ENCODE results near the gene GRIK2. TPM values are rescaled to one million over a fixed set of nuclear protein-coding genes. Genes with fewer than 3 reads are reported as not detected.

Gene GRIK2
- total and polyA plus RNA-seq, 2 of the 4 experiments (the other 2 are of a cell fraction): 8.2 to 15.2 TPM

DNA sequence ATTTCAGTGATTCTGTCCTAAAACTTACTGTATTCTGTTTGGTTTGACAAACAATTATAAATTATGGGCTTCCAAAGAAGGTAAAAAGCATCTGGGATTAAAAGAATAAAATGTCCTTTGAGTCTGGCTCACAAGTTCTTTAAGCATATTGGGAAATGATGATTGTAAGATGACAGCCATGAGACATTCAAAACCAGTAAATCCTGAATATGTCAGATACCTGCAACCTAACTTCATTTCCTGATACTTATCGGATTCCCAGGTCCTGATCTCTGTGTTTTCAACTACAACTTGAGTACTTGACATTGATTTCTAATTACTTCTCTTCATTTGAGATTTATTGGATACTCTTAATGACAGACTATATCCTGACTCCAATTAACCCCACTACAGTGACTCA lies 446.6 kb downstream of the GRIK2 start:
- H3K23ac ChIP-seq (ENCODE audit: low read depth, low read length): no peak overlapping the region
- WGBS, 2 experiments (ENCODE audit: extremely low coverage in 2 of 2, insufficient read length in 1 of 2): no CpG with 5 or more reads among the region's 1 CpG
- H4K8ac ChIP-seq (ENCODE audit: low read depth in 2 of 2, low read length in 2 of 2): no peak overlapping the region
- H2AK9ac ChIP-seq (replicated peaks; ENCODE audit: low read depth, low read length, poor library complexity): no peak overlapping the region
- in situ Hi-C loops (cut with MboI; ENCODE audit: low sequenced_read_pairs) (no loop called here), intact Hi-C loops (cut with micrococcal nuclease) (no loop called here), dilution Hi-C loops (cut with HindIII; ENCODE audit: low sequenced_read_pairs, unreplicated experiment) (no loop called here)
- H2BK120ac ChIP-seq (ENCODE audit: low read depth, low read length): no peak overlapping the region
- no peak overlapping the region for H3K4me2 ChIP-seq (ENCODE audit: low read depth, low read length)
- POLR2A ChIA-PET (ENCODE audit: unreplicated experiment): no interaction called here
- H3K79me1 ChIP-seq (ENCODE audit: low read depth in 1 of 2, low read length in 2 of 2): no peaks in the 10 kb centered on the region
- DNase-seq: no peak
- H3K18ac ChIP-seq (ENCODE audit: low read depth, low read length): no peak overlapping the region
- no peaks in the 10 kb centered on the region for H3K9me1 ChIP-seq (ENCODE audit: insufficient read depth, low read length)
- no peak overlapping the region for H2BK5ac ChIP-seq (ENCODE audit: low read depth, low read length, poor library complexity, severe bottlenecking)
- ATAC-seq (ENCODE audit: low read depth): no peak
- no peaks in the 10 kb centered on the region for H3K36me3 ChIP-seq (ENCODE audit: control insufficient read depth, insufficient read depth, low read length)
- H2BK15ac ChIP-seq (ENCODE audit: low read depth, low read length): no peak overlapping the region
- no peak overlapping the region for H3K4me3 ChIP-seq (ENCODE audit: insufficient read depth, low read depth, low read length)
- TF ChIP-seq BHLHE40 (IDR thresholded peaks at IDR 0.05; ENCODE audit: low read depth, low read length) (no peak), SMC3 (IDR thresholded peaks at IDR 0.05; ENCODE audit: low read depth, low read length) (no peak), MAZ (IDR thresholded peaks at IDR 0.05; ENCODE audit: borderline replicate concordance, low read depth, low read length) (no peak), POLR2A (IDR thresholded peaks at IDR 0.05; ENCODE audit: low read depth, low read length) (no peak), MAFK (IDR thresholded peaks at IDR 0.05; ENCODE audit: low read depth, low read length) (no peak), CHD1 (IDR thresholded peaks at IDR 0.05; ENCODE audit: low read depth, low read length) (no peak), CEBPB (IDR thresholded peaks at IDR 0.05; ENCODE audit: low read depth, low read length) (no peak), FOS (IDR thresholded peaks at IDR 0.05; ENCODE audit: low read depth, low read length) (no peak), MXI1 (IDR thresholded peaks at IDR 0.05; ENCODE audit: borderline replicate concordance, low read depth, low read length) (no peak)
- TF ChIP-seq, protein P1, sequence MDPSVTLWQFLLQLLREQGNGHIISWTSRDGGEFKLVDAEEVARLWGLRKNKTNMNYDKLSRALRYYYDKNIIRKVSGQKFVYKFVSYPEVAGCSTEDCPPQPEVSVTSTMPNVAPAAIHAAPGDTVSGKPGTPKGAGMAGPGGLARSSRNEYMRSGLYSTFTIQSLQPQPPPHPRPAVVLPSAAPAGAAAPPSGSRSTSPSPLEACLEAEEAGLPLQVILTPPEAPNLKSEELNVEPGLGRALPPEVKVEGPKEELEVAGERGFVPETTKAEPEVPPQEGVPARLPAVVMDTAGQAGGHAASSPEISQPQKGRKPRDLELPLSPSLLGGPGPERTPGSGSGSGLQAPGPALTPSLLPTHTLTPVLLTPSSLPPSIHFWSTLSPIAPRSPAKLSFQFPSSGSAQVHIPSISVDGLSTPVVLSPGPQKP (IDR thresholded peaks at IDR 0.05; ENCODE audit: borderline replicate concordance, low read depth, low read length): no peak
- TF ChIP-seq, protein P2, sequence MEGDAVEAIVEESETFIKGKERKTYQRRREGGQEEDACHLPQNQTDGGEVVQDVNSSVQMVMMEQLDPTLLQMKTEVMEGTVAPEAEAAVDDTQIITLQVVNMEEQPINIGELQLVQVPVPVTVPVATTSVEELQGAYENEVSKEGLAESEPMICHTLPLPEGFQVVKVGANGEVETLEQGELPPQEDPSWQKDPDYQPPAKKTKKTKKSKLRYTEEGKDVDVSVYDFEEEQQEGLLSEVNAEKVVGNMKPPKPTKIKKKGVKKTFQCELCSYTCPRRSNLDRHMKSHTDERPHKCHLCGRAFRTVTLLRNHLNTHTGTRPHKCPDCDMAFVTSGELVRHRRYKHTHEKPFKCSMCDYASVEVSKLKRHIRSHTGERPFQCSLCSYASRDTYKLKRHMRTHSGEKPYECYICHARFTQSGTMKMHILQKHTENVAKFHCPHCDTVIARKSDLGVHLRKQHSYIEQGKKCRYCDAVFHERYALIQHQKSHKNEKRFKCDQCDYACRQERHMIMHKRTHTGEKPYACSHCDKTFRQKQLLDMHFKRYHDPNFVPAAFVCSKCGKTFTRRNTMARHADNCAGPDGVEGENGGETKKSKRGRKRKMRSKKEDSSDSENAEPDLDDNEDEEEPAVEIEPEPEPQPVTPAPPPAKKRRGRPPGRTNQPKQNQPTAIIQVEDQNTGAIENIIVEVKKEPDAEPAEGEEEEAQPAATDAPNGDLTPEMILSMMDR (conservative IDR thresholded peaks at IDR 0.05; ENCODE audit: low read depth, low read length): no peak
- no TSS peak for BruUV-seq (replicated peaks)
- no peaks in the 10 kb centered on the region for H3K27me3 ChIP-seq (ENCODE audit: control insufficient read depth, insufficient read depth, low read length)
- H3K56ac ChIP-seq (ENCODE audit: extremely low read depth, insufficient read depth, low read length): no peak overlapping the region
- no peak overlapping the region for H2AFZ ChIP-seq (replicated peaks; ENCODE audit: low read length, poor library complexity)
- no peak overlapping the region for H2AK5ac ChIP-seq (ENCODE audit: low read depth, low read length)
- H3K27ac ChIP-seq (ENCODE audit: insufficient read depth, low read length): no peak overlapping the region
- no peak overlapping the region for H4K91ac ChIP-seq (ENCODE audit: insufficient read depth, low read depth, low read length)
- CTCF ChIA-PET: interaction anchor here (0.6 kb wide), 1 partner anchor 10 kb away, joined by 3 read pairs; no protein-coding TSS in a partner anchor
- H3K14ac ChIP-seq (replicated peaks; ENCODE audit: low read depth, low read length): no peak overlapping the region
- H3K4me1 ChIP-seq (ENCODE audit: control insufficient read depth, insufficient read depth, low read length): no peaks in the 10 kb centered on the region
- no peak overlapping the region for H3K4ac ChIP-seq (ENCODE audit: low read depth, low read length)
- no peak overlapping the region for H4K5ac ChIP-seq (ENCODE audit: low read depth, low read length)
- H3K9ac ChIP-seq (ENCODE audit: low read depth, low read length): no peak overlapping the region
- H3K9me3 ChIP-seq (ENCODE audit: control insufficient read depth, insufficient read depth, low read length): no peaks in the 10 kb centered on the region
- H4K20me1 ChIP-seq (ENCODE audit: insufficient read depth, low read length): no peaks in the 10 kb centered on the region
- H2BK20ac ChIP-seq (ENCODE audit: low read depth, low read length): no peak overlapping the region

Data from IMR-90 (cell line).